Trophoblast cell (in vitro differentiated cells and primary cell): ENCODE measurements around the gene DPP9.
A peak's percentile ranks its signal among the peaks of the same experiment; 100 is the strongest.

ENCODE experiments used
- DNase-seq, 2 donors: peaks; one replicate each; pipeline ENCODE4 v3.0.0-alpha.2; 2016
- H2AFZ ChIP-seq: 2 replicates; pipeline ENCODE4 v1.6.1; 2013; ENCODE audit warnings: low read length, moderate library complexity, mild to moderate bottlenecking; ENCODE audit not compliant: insufficient read depth, poor library complexity
- H2AK5ac ChIP-seq: 2 replicates; pipeline ENCODE4 v1.6.1; 2013; ENCODE audit warnings: mild to moderate bottlenecking, low read length
- H2BK120ac ChIP-seq: 2 replicates; pipeline ENCODE4 v1.6.1; 2013; ENCODE audit warnings: low read length, mild to moderate bottlenecking, moderate library complexity; ENCODE audit not compliant: insufficient read depth, poor library complexity
- H2BK12ac ChIP-seq: 2 replicates; pipeline ENCODE4 v1.6.1; 2013; ENCODE audit warnings: mild to moderate bottlenecking, low read length, moderate library complexity
- H2BK5ac ChIP-seq: 2 replicates; pipeline ENCODE4 v1.6.1; 2013; ENCODE audit warnings: low read length, low read depth, moderate library complexity, mild to moderate bottlenecking; ENCODE audit not compliant: poor library complexity
- H3K14ac ChIP-seq: 2 replicates; pipeline ENCODE4 v1.6.1; 2013; ENCODE audit warnings: mild to moderate bottlenecking, low read length
- H3K18ac ChIP-seq: 2 replicates; pipeline ENCODE4 v1.6.1; 2013; ENCODE audit warnings: mild to moderate bottlenecking, low read length
- H3K23ac ChIP-seq: 2 replicates; pipeline ENCODE4 v1.6.1; 2013; ENCODE audit warnings: low read length
- H3K27ac ChIP-seq: 2 replicates; pipeline ENCODE4 v1.5.1; 2013; ENCODE audit warnings: low read depth, mild to moderate bottlenecking, inconsistent platforms, low read length, moderate library complexity
- H3K27me3 ChIP-seq: 2 replicates; pipeline ENCODE4 v1.6.1; 2013; ENCODE audit warnings: inconsistent platforms, mild to moderate bottlenecking, low read length, moderate library complexity; ENCODE audit not compliant: insufficient read depth
- H3K36me3 ChIP-seq, 2 experiments: 1 replicate in 1 of 2; 2 replicates in 1 of 2; pipeline ENCODE4 v1.6.1; 2013; ENCODE audit warnings: low read length in 2 of 2, mild to moderate bottlenecking in 2 of 2, moderate library complexity in 1 of 2; ENCODE audit not compliant: insufficient read depth in 2 of 2, control insufficient read depth in 1 of 2
- H3K4ac ChIP-seq: 2 replicates; pipeline ENCODE4 v1.6.1; 2013; ENCODE audit warnings: low read depth, mild to moderate bottlenecking, low read length, moderate library complexity
- H3K4me1 ChIP-seq, 2 experiments: 1 replicate in 1 of 2; 2 replicates in 1 of 2; pipeline ENCODE4 v1.6.1; 2013; ENCODE audit warnings: low read length in 2 of 2, mild to moderate bottlenecking in 2 of 2, moderate library complexity in 1 of 2; ENCODE audit not compliant: insufficient read depth in 2 of 2, control insufficient read depth in 1 of 2
- H3K4me2 ChIP-seq: 2 replicates; pipeline ENCODE4 v1.6.1; 2013; ENCODE audit warnings: inconsistent platforms, mild to moderate bottlenecking, low read length, moderate library complexity
- H3K4me3 ChIP-seq: 2 replicates; pipeline ENCODE4 v1.5.1; 2013; ENCODE audit warnings: mild to moderate bottlenecking, low read depth, low read length, inconsistent platforms
- H3K79me1 ChIP-seq: one replicate; pipeline ENCODE4 v1.6.1; 2013; ENCODE audit warnings: low read length
- H3K79me2 ChIP-seq: 2 replicates; pipeline ENCODE4 v1.6.1; 2013; ENCODE audit warnings: low read length, mild to moderate bottlenecking; ENCODE audit not compliant: control insufficient read depth, insufficient read depth, poor library complexity
- H3K9ac ChIP-seq: 2 replicates; pipeline ENCODE4 v1.6.1; 2013; ENCODE audit warnings: mild to moderate bottlenecking, low read length
- H3K9me3 ChIP-seq: 2 replicates; pipeline ENCODE4 v1.6.1; 2013; ENCODE audit warnings: low read depth, mild to moderate bottlenecking, control low read depth, inconsistent platforms, low read length; ENCODE audit not compliant: insufficient read depth
- H4K12ac ChIP-seq: 2 replicates; pipeline ENCODE4 v1.6.1; 2013; ENCODE audit warnings: low read depth, mild to moderate bottlenecking, low read length, moderate library complexity
- H4K8ac ChIP-seq: 2 replicates; pipeline ENCODE4 v1.6.1; 2013; ENCODE audit warnings: low read depth, mild to moderate bottlenecking, low read length, moderate library complexity
- H4K91ac ChIP-seq: one replicate; pipeline ENCODE4 v1.6.1; 2013; ENCODE audit warnings: low read depth, mild to moderate bottlenecking, low read length, moderate library complexity
- WGBS: extraction: QIAGEN DNeasy Blood & Tissue Kit; methylation state at CpG from one replicate; pipeline ENCODE4 v1.1.7; 2013; ENCODE audit warnings: missing lambda C conversion rate; ENCODE audit not compliant: insufficient read length, insufficient coverage; ENCODE audit errors: extremely low coverage; 5-methylcytosine and 5-hydroxymethylcytosine counted together

Gene DPP9

DNA sequence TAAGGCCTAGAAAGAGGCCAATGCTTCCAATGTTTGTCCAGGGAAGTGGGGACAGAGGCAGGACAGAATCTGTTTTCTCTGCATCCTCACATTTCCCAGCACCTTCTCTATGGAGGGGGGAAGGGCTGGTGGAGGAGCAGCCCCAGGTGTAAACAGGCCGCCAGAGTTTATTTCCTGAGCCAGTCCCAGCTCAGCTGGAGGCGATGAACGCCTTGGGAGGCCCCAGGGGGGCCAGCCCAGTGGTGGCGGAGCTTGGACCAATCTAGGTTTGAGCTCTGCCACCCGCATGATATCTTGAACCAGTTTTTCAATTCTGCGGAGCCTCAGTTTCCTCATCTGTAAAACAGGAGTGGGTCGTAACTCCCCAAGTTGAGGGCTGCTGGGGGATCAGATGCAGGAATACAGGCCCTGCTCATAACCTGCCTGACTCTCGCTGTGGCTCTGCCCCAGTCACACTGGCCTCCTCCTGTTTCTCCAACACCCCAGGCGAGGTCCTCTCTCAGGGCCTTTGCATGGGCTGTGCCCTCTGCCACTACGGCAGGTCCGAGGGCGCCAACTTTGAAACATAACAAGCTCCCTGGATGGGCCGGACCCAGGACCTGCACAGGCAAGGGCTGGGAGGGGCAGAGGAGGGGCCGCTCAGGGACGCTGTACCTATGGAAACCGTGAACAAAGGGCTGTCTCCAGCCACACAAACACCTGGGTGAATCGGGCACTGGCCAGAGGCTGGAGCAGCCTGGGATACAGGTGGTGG, 83.2 kb downstream of the DPP9 start:
- Histone ChIP-seq H2AK5ac (peak overlapping the region; percentile 76), H4K12ac (no peak overlapping the region), H3K18ac (peak overlapping the region; percentile 12), H3K79me1 (peaks cover 10% of the 10 kb centered on the region), H4K91ac (no peak overlapping the region), H3K79me2 (peaks cover 5% of the 10 kb centered on the region), H3K27ac (no peak overlapping the region), H3K9ac (no peak overlapping the region), H3K4me1 (peaks cover 10 to 11% of the 10 kb centered on the region in 2 experiments), H3K4me3 (no peak overlapping the region), H4K8ac (no peak overlapping the region), H3K4me2 (peak overlapping the region; percentile 73), H2AFZ (no peak overlapping the region), H2BK12ac (no peak overlapping the region), H3K4ac (no peak overlapping the region), H3K36me3 (no peaks in the 10 kb centered on the region), H3K27me3 (no peaks in the 10 kb centered on the region), H3K9me3 (no peaks in the 10 kb centered on the region), H3K23ac (no peak overlapping the region), H2BK120ac (no peak overlapping the region), H3K14ac (no peak overlapping the region), H2BK5ac (no peak overlapping the region)
- WGBS: no CpG with 5 or more reads among the region's 17 CpGs
- peak; percentile 22 to 27 for DNase-seq

DNA sequence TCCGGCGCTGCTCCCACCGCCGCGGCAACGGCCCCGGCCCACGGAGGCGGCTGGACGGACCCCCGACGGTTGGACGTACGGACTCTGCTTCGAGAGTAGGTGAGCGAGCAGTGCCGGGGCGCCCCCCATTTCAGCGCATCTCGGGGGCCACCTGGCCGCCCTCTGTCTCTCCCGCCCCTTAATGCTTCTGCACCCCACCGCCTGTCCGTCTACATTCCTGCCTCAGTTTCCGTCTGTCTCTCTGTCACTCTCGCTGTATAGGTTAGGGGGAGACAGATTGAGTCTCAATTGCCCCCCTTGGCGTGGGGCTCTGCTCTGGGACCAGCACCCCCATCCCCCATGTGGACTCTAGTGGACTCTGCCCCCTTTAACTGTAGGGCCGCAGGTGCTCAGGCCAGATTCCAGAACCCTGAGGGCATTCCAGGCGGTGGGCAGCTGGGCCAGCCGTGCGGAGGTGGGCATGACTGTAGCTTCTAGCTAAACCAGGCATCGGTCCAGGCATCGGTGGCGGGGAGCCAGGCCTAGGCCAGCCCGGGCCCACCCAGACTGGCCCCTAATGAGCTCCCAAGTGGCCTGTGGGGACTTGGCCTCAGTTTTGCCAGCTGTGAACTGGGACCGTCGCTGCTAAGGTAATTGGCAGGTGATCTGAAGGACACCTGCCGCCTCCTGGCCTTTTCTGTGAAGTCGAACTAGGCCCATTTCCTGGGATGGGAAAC, 84.0 kb downstream of the DPP9 start:
- Histone ChIP-seq H3K4me1 (peaks cover 10 to 11% of the 10 kb centered on the region in 2 experiments), H3K9me3 (no peaks in the 10 kb centered on the region)

DNA sequence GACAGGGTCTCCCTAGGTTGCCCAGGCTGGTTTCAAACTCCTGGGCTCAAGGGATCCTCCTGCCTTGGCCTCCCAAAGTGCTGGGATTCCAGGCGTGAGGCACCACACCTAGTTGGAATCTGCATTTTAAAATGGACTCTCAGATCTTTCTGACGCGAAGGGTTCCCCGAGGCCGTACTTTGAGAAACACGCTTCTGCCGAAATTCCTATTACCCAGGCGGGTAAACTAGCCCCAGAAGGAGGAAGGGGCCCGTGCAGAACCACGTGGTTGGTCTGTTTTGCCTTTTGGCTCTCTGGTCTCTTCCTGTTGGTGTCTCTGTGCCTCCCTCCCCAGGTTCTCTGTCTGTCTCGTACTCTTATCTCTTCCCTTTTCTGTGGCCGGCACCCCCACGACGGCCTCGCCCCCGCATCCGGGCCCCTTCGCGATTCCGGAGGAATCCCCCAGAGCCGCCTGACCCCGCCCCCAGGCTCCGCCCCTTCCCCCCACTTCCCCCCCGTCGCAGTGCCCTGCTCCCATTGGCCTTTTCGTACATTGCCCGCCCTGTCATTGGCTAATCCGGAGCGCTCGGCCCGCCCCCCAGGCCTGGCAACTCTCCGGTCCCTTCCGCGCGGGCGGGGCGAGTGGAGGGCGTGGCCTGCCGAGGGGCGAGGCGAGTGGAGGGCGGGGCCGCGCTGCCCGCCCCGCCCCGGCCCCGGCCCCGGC, 84.7 kb downstream of the DPP9 start, which contains the start of gene TNFAIP8L1:
Gene TNFAIP8L1, plus strand, starts transcription at position 689 of the 703 bp plus-strand sequence. CDS start 12,354 bp downstream, outside the sequence.
- DNase-seq: peak; percentile 96 to 98
- WGBS: no CpG with 5 or more reads among the region's 49 CpGs
- H2AK5ac ChIP-seq: peak within 1 kb of the TSS; percentile 76
- H3K4me1 ChIP-seq: peaks cover 10 to 11% of the 10 kb centered on the region in 2 experiments
- no peak within 1 kb of the TSS for H3K23ac ChIP-seq
- H3K27ac ChIP-seq: peak within 1 kb of the TSS; percentile 40
- H3K14ac ChIP-seq: peak within 1 kb of the TSS; percentile 41
- H3K27me3 ChIP-seq: no peaks in the 10 kb centered on the region
- peak within 1 kb of the TSS; percentile 20 for H3K9ac ChIP-seq
- H3K4me3 ChIP-seq: peak within 1 kb of the TSS; percentile 71
- H3K79me1 ChIP-seq: peaks cover 10% of the 10 kb centered on the region
- H3K9me3 ChIP-seq: no peaks in the 10 kb centered on the region
- H3K4ac ChIP-seq: peak within 1 kb of the TSS; percentile 47
- H4K91ac ChIP-seq: peak within 1 kb of the TSS; percentile 50
- peak within 1 kb of the TSS; percentile 82 for H2AFZ ChIP-seq
- peak within 1 kb of the TSS; percentile 78 for H3K18ac ChIP-seq
- peak within 1 kb of the TSS; percentile 76 for H2BK5ac ChIP-seq
- peak within 1 kb of the TSS; percentile 66 for H4K8ac ChIP-seq
- H3K36me3 ChIP-seq: no peaks in the 10 kb centered on the region
- H4K12ac ChIP-seq: peak within 1 kb of the TSS; percentile 47
- H2BK120ac ChIP-seq: peak within 1 kb of the TSS; percentile 34
- H3K79me2 ChIP-seq: peaks cover 5% of the 10 kb centered on the region
- H2BK12ac ChIP-seq: peak within 1 kb of the TSS; percentile 46
- H3K4me2 ChIP-seq: peak within 1 kb of the TSS; percentile 73

More for the DNA sequence above, 84.0 kb downstream of the DPP9 start:
- Histone ChIP-seq H3K79me1 (peaks cover 10% of the 10 kb centered on the region), H3K27ac (no peak overlapping the region), H3K23ac (no peak overlapping the region), H4K12ac (no peak overlapping the region), H3K79me2 (peaks cover 5% of the 10 kb centered on the region), H3K9ac (peak overlapping the region; percentile 20), H3K27me3 (no peaks in the 10 kb centered on the region), H2AFZ (peak overlapping the region; percentile 48), H3K4me2 (peak overlapping the region; percentile 73), H4K8ac (peak overlapping the region; percentile 23), H3K4ac (peak overlapping the region; percentile 47), H4K91ac (peak overlapping the region; percentile 50), H2BK12ac (peak overlapping the region; percentile 46), H3K4me3 (peak overlapping the region; percentile 71), H2AK5ac (peak overlapping the region; percentile 76), H2BK5ac (peak overlapping the region; percentile 13), H2BK120ac (peak overlapping the region; percentile 34), H3K14ac (peak overlapping the region; percentile 41), H3K36me3 (no peaks in the 10 kb centered on the region), H3K18ac (peak overlapping the region; percentile 12)
- no CpG with 5 or more reads among the region's 39 CpGs for WGBS
- DNase-seq: peak in 1 of 2 donors; percentile 23

DNA sequence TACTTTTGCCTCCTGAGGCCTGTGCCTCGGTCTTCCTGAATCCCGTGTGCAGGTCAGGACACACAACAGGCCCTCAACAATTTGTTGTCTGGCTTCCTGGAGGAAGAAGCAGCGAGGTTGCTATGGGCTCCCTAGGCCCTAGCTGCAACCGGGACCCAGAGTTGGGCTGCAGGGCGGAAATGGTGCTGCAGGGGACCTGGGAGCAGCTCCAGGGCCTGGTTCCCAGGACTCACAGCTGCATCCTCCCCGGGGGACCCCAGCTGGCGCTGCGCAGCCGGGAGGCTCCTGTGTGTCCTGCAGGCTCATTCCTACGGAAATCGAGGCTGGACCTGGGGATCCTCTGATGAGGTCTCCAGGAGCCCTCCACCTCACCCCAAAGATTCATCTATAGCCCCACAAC, 85.3 kb downstream of the DPP9 start:
- peak overlapping the region; percentile 35 for H4K12ac ChIP-seq
- no peak overlapping the region for H2BK5ac ChIP-seq
- peaks cover 10% of the 10 kb centered on the region for H3K79me1 ChIP-seq
- H3K23ac ChIP-seq: no peak overlapping the region
- H3K9ac ChIP-seq: no peak overlapping the region
- no peak overlapping the region for H3K27ac ChIP-seq
- H2AFZ ChIP-seq: no peak overlapping the region
- H3K4me2 ChIP-seq: no peak overlapping the region
- H4K91ac ChIP-seq: no peak overlapping the region
- peak overlapping the region; percentile 66 for H4K8ac ChIP-seq
- H3K36me3 ChIP-seq: no peaks in the 10 kb centered on the region
- H2BK120ac ChIP-seq: no peak overlapping the region
- DNase-seq: no peak
- no peaks in the 10 kb centered on the region for H3K27me3 ChIP-seq
- peaks cover 5% of the 10 kb centered on the region for H3K79me2 ChIP-seq
- H3K9me3 ChIP-seq: no peaks in the 10 kb centered on the region
- no peak overlapping the region for H3K4ac ChIP-seq
- peaks cover 10 to 16% of the 10 kb centered on the region in 2 experiments for H3K4me1 ChIP-seq
- H3K4me3 ChIP-seq: no peak overlapping the region
- H2BK12ac ChIP-seq: peak overlapping the region; percentile 15
- no CpG with 5 or more reads among the region's 11 CpGs for WGBS
- no peak overlapping the region for H3K18ac ChIP-seq
- no peak overlapping the region for H2AK5ac ChIP-seq
- no peak overlapping the region for H3K14ac ChIP-seq
